IMR-90 (cell line): ENCODE results near the gene RGR. TPM values are rescaled to one million over a fixed set of nuclear protein-coding genes. Genes with fewer than 3 reads are reported as not detected.

Experiments
- ATAC-seq: fragments of 200-7000 bp; cut with Tn5 transposase; 2 replicates; pipeline ENCODE4 v1.9.1; 2020; ENCODE audit warnings: low read depth, mild to moderate bottlenecking, moderate library complexity
- BruUV-seq: library from RNA; stranded (reverse); fragments of 400-500 nt; replicated peaks from 2 replicates; lab custom pipeline; 2021; lab: Mats Ljungman, UMichigan
- CTCF ChIA-PET: fragments of 300-600 bp; formaldehyde crosslinking; extraction: SDS; loops from one replicate; lab custom pipeline; 2021; ENCODE audit warnings: antibody characterized with exemption; lab: Yijun Ruan, JAX
- POLR2A ChIA-PET: fragments of 300-600 bp; sonication (Branson Sonifier 250); formaldehyde crosslinking; loops from one replicate; lab custom pipeline; 2022; ENCODE audit warnings: antibody characterized with exemption; ENCODE audit not compliant: unreplicated experiment; lab: Charles Lee
- DNase-seq: peaks from one replicate; pipeline ENCODE4 v3.0.0; 2013
- H2AFZ ChIP-seq: replicated peaks from 2 replicates; pipeline ENCODE3; 2013; ENCODE audit warnings: low read length, mild to moderate bottlenecking; ENCODE audit not compliant: poor library complexity
- H2AK5ac ChIP-seq: 2 replicates; pipeline ENCODE4 v1.6.1; 2013; ENCODE audit warnings: low read depth, low read length, inconsistent platforms
- H2AK9ac ChIP-seq: replicated peaks from 2 replicates; pipeline ENCODE3; 2013; ENCODE audit warnings: mild to moderate bottlenecking, low read depth, low read length, moderate library complexity; ENCODE audit not compliant: poor library complexity
- H2BK120ac ChIP-seq: 2 replicates; pipeline ENCODE4 v1.6.1; 2013; ENCODE audit warnings: low read depth, low read length, inconsistent platforms
- H2BK15ac ChIP-seq: 3 replicates; pipeline ENCODE4 v1.6.1; 2013; ENCODE audit warnings: low read depth, low read length, inconsistent platforms
- H2BK20ac ChIP-seq: 2 replicates; pipeline ENCODE4 v1.6.1; 2013; ENCODE audit warnings: low read depth, mild to moderate bottlenecking, inconsistent platforms, low read length, moderate library complexity
- H2BK5ac ChIP-seq: 2 replicates; pipeline ENCODE4 v1.6.1; 2013; ENCODE audit warnings: mild to moderate bottlenecking, low read depth, low read length, inconsistent platforms; ENCODE audit not compliant: poor library complexity, severe bottlenecking
- H3K14ac ChIP-seq: replicated peaks from 2 replicates; pipeline ENCODE4 v1.6.1; 2013; ENCODE audit warnings: low read depth, low read length, inconsistent platforms
- H3K18ac ChIP-seq: 2 replicates; pipeline ENCODE4 v1.6.1; 2013; ENCODE audit warnings: low read depth, low read length, control low read depth
- H3K23ac ChIP-seq: 2 replicates; pipeline ENCODE4 v1.6.1; 2013; ENCODE audit warnings: low read depth, low read length, inconsistent platforms
- H3K27ac ChIP-seq: 2 replicates; pipeline ENCODE4 v1.5.1; 2013; ENCODE audit warnings: mild to moderate bottlenecking, control low read depth, low read length; ENCODE audit not compliant: insufficient read depth
- H3K27me3 ChIP-seq: 2 replicates; pipeline ENCODE4 v1.6.1; 2013; ENCODE audit warnings: low read length; ENCODE audit not compliant: control insufficient read depth, insufficient read depth
- H3K36me3 ChIP-seq: 2 replicates; pipeline ENCODE4 v1.6.1; 2013; ENCODE audit warnings: low read length, mixed read lengths; ENCODE audit not compliant: control insufficient read depth, insufficient read depth
- H3K4ac ChIP-seq: 2 replicates; pipeline ENCODE4 v1.6.1; 2013; ENCODE audit warnings: low read depth, low read length, inconsistent platforms
- H3K4me1 ChIP-seq: 2 replicates; pipeline ENCODE4 v1.6.1; 2013; ENCODE audit warnings: low read length, mixed read lengths; ENCODE audit not compliant: control insufficient read depth, insufficient read depth
- H3K4me2 ChIP-seq: 2 replicates; pipeline ENCODE4 v1.6.1; 2013; ENCODE audit warnings: low read depth, mild to moderate bottlenecking, control low read depth, low read length, moderate library complexity
- H3K4me3 ChIP-seq: 2 replicates; pipeline ENCODE4 v1.5.1; 2013; ENCODE audit warnings: low read depth, mild to moderate bottlenecking, control low read depth, low read length, moderate library complexity; ENCODE audit not compliant: insufficient read depth
- H3K56ac ChIP-seq: 2 replicates; pipeline ENCODE4 v1.6.1; 2013; ENCODE audit warnings: low read length, inconsistent platforms; ENCODE audit not compliant: insufficient read depth; ENCODE audit errors: extremely low read depth
- H3K79me1 ChIP-seq, 2 experiments: 2 replicates each; pipeline ENCODE4 v1.6.1; 2013; ENCODE audit warnings: low read length in 2 of 2, inconsistent platforms in 1 of 2, low read depth in 1 of 2
- H3K9ac ChIP-seq: 2 replicates; pipeline ENCODE4 v1.6.1; 2013; ENCODE audit warnings: low read depth, low read length, control low read depth
- H3K9me1 ChIP-seq: 2 replicates; pipeline ENCODE4 v1.6.1; 2013; ENCODE audit warnings: low read length, inconsistent platforms; ENCODE audit not compliant: insufficient read depth
- H3K9me3 ChIP-seq: 2 replicates; pipeline ENCODE4 v1.6.1; 2013; ENCODE audit warnings: low read length; ENCODE audit not compliant: control insufficient read depth, insufficient read depth
- H4K20me1 ChIP-seq: 2 replicates; pipeline ENCODE4 v1.6.1; 2013; ENCODE audit warnings: low read length, inconsistent platforms; ENCODE audit not compliant: insufficient read depth
- H4K5ac ChIP-seq: 2 replicates; pipeline ENCODE4 v1.6.1; 2013; ENCODE audit warnings: mild to moderate bottlenecking, low read depth, low read length, control low read depth
- H4K8ac ChIP-seq, 2 experiments: 2 replicates each; pipeline ENCODE4 v1.6.1; 2013; ENCODE audit warnings: low read depth in 2 of 2, low read length in 2 of 2, control low read depth in 1 of 2, inconsistent platforms in 1 of 2
- H4K91ac ChIP-seq: 2 replicates; pipeline ENCODE4 v1.6.1; 2013; ENCODE audit warnings: low read depth, low read length, inconsistent platforms; ENCODE audit not compliant: insufficient read depth
- BHLHE40 ChIP-seq: fragments of 150-350 bp; IDR thresholded peaks from 2 replicates; pipeline ENCODE4 v1.6.1; 2016; ENCODE audit warnings: mild to moderate bottlenecking, low read depth, low read length
- CEBPB ChIP-seq: IDR thresholded peaks from 2 replicates; pipeline ENCODE4 v1.6.1; 2012; ENCODE audit warnings: low read depth, low read length, improper control_type of control experiment
- FOS ChIP-seq: fragments of 150-350 bp; IDR thresholded peaks from 2 replicates; pipeline ENCODE4 v1.6.1; 2016; ENCODE audit warnings: low read depth, low read length
- MXI1 ChIP-seq: IDR thresholded peaks from 2 replicates; pipeline ENCODE4 v1.6.1; 2012; ENCODE audit warnings: low read depth, mild to moderate bottlenecking, low read length, moderate library complexity, borderline replicate concordance
- POLR2A ChIP-seq: IDR thresholded peaks from 2 replicates; pipeline ENCODE4 v1.6.1; 2012; ENCODE audit warnings: mild to moderate bottlenecking, low read depth, low read length
- RAD21 ChIP-seq: IDR thresholded peaks from 2 replicates; pipeline ENCODE4 v1.6.1; 2012; ENCODE audit warnings: low read length, improper control_type of control experiment
- RCOR1 ChIP-seq: IDR thresholded peaks from 2 replicates; pipeline ENCODE4 v1.6.1; 2012; ENCODE audit warnings: mild to moderate bottlenecking, low read length, improper control_type of control experiment; ENCODE audit not compliant: insufficient replicate concordance
- SMC3 ChIP-seq: fragments of 150-350 bp; IDR thresholded peaks from 2 replicates; pipeline ENCODE4 v1.6.1; 2016; ENCODE audit warnings: low read depth, mild to moderate bottlenecking, antibody characterized with exemption, low read length, moderate library complexity
- USF2 ChIP-seq: fragments of 150-350 bp; IDR thresholded peaks from 2 replicates; pipeline ENCODE4 v1.6.1; 2017; ENCODE audit warnings: mild to moderate bottlenecking, antibody characterized with exemption, low read length, low read depth
- WGBS, 2 experiments: methylation state at CpG; one replicate each; pipeline versions ENCODE4 v1.1.5 to v1.1.7; 2013; ENCODE audit warnings: missing lambda C conversion rate in 2 of 2; ENCODE audit not compliant: insufficient read length in 1 of 2; ENCODE audit errors: extremely low coverage in 2 of 2; 5-methylcytosine and 5-hydroxymethylcytosine counted together
- dilution Hi-C: fragments of 300-500 bp; cut with HindIII; formaldehyde crosslinking; loops from one replicate; pipeline ENCODE4 v1.14.3; 2018; ENCODE audit warnings: low sequenced_read_pairs; ENCODE audit not compliant: unreplicated experiment
- in situ Hi-C: fragments of 300-500 bp; cut with MboI; formaldehyde crosslinking; loops from 3 replicates; pipeline ENCODE4 v1.14.3; 2019; ENCODE audit warnings: low sequenced_read_pairs, inconsistent platforms, mixed read lengths
- intact Hi-C: fragments of 100-400 bp; cut with micrococcal nuclease; formaldehyde crosslinking; loops from 2 replicates; pipeline ENCODE4 v1.10.0; 2022
- polyA plus RNA-seq, 3 experiments: library from polyadenylated mRNA; depleted of rRNA; stranded (reverse); fragments of >200 nt; gene quantifications; 2 replicates each; pipeline ENCODE4 v1.2.3, GENCODE V29; 2012; ENCODE audit warnings: low replicate concordance in 1 of 3
- total RNA-seq: library from RNA; depleted of rRNA; stranded (reverse); fragments of >200 nt; gene quantifications from 2 replicates; pipeline ENCODE4 v1.2.3, GENCODE V29; 2012
- TF ChIP-seq, protein P1 (sequence below): fragments of 150-350 bp; IDR thresholded peaks from 2 replicates; pipeline ENCODE4 v1.6.1; 2016; ENCODE audit warnings: low read depth, mild to moderate bottlenecking, low read length, moderate library complexity, borderline replicate concordance
- TF ChIP-seq, protein P2 (sequence below): conservative IDR thresholded peaks from 2 replicates; pipeline ENCODE4 v1.5.1; 2012; ENCODE audit warnings: mild to moderate bottlenecking, low read depth, low read length, improper control_type of control experiment

Gene RGR
- total and polyA plus RNA-seq, 2 of the 4 experiments (the other 2 are of a cell fraction) = not detected

DNA sequence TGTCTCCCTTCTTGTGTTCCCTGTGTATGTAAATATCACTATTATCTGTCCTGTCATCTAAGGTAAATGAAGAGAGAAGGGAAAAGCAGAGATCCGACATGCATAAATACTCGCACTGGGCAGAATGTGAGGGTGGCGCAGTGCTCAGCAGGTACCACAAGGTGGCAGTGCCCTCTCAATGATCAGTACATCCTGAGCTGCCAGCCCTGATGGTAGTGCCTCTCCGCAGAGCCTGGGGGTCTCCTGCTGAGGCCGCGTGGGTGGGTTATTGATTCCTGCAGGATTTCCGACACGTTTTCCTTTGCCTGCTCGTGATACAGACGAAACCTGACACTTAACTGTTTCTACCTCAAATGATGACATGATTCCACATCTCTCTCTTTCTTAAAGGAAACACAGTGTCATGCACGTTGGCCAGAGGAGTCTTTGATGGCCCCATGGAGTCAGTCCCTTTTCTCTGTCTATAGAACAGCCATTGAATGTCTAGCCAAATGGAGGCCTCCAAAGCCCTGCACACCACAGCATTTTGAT is 19.8 kb downstream of the RGR start:
- no peak overlapping the region for H2BK5ac ChIP-seq
- H3K9me1 ChIP-seq = no peaks in the 10 kb centered on the region; the same call in 1 of the 2 replicates
- no peaks in the 10 kb centered on the region for H4K20me1 ChIP-seq
- no peaks in the 10 kb centered on the region for H3K9me3 ChIP-seq
- TF ChIP-seq, protein P1, sequence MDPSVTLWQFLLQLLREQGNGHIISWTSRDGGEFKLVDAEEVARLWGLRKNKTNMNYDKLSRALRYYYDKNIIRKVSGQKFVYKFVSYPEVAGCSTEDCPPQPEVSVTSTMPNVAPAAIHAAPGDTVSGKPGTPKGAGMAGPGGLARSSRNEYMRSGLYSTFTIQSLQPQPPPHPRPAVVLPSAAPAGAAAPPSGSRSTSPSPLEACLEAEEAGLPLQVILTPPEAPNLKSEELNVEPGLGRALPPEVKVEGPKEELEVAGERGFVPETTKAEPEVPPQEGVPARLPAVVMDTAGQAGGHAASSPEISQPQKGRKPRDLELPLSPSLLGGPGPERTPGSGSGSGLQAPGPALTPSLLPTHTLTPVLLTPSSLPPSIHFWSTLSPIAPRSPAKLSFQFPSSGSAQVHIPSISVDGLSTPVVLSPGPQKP = no peak
- TF ChIP-seq RCOR1 = no peak
- peak; percentile 74 for TF ChIP-seq BHLHE40
- no peak for TF ChIP-seq CEBPB
- peak; percentile 93 for TF ChIP-seq SMC3
- TF ChIP-seq FOS = no peak
- TF ChIP-seq, protein P2, sequence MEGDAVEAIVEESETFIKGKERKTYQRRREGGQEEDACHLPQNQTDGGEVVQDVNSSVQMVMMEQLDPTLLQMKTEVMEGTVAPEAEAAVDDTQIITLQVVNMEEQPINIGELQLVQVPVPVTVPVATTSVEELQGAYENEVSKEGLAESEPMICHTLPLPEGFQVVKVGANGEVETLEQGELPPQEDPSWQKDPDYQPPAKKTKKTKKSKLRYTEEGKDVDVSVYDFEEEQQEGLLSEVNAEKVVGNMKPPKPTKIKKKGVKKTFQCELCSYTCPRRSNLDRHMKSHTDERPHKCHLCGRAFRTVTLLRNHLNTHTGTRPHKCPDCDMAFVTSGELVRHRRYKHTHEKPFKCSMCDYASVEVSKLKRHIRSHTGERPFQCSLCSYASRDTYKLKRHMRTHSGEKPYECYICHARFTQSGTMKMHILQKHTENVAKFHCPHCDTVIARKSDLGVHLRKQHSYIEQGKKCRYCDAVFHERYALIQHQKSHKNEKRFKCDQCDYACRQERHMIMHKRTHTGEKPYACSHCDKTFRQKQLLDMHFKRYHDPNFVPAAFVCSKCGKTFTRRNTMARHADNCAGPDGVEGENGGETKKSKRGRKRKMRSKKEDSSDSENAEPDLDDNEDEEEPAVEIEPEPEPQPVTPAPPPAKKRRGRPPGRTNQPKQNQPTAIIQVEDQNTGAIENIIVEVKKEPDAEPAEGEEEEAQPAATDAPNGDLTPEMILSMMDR = peak; percentile 96
- TF ChIP-seq POLR2A = peak; percentile 49; the same call in 1 of the 2 replicates
- TF ChIP-seq MXI1 = no peak
- no peak for TF ChIP-seq USF2
- TF ChIP-seq RAD21 = peak; percentile 97
- no peak overlapping the region for H4K91ac ChIP-seq
- WGBS, 2 experiments = 0% methylated on average over 4 of the region's 11 CpGs; no CpG with 5 or more reads in 1 of the 2 experiments
- intact Hi-C loops = loop anchor here (1.0 to 5.0 kb wide), 4 partner anchors 63 to 273 kb away; partner anchors contain the start of gene CCSER2
- no TSS peak for BruUV-seq
- H3K79me1 ChIP-seq = no peaks in the 10 kb centered on the region
- peak overlapping the region; percentile 80 for H2AK9ac ChIP-seq
- in situ Hi-C loops = loop anchor here (5.0 to 10.0 kb wide), 2 partner anchors 100 to 268 kb away; no protein-coding TSS in a partner anchor
- H3K27me3 ChIP-seq = peaks cover 3% of the 10 kb centered on the region; the same call in 1 of the 2 replicates
- H4K5ac ChIP-seq = no peak overlapping the region
- peak overlapping the region; percentile 58 for H2BK120ac ChIP-seq
- H2AK5ac ChIP-seq = peak overlapping the region; percentile 42; the same call in 1 of the 2 replicates
- CTCF ChIA-PET = interaction anchor here (0.5 to 2.1 kb wide), 3 partner anchors 43 to 277 kb away, joined by 3 to 15 read pairs (median 5); no protein-coding TSS in a partner anchor
- peak overlapping the region; percentile 74 for H2AFZ ChIP-seq
- H3K4me2 ChIP-seq = no peak overlapping the region; the same call in none of the 2 replicates
- H3K18ac ChIP-seq = no peak overlapping the region
- H3K56ac ChIP-seq = no peak overlapping the region
- no peaks in the 10 kb centered on the region for H3K36me3 ChIP-seq
- DNase-seq (peak; percentile 66), ATAC-seq (peak; percentile 99)
- H3K23ac ChIP-seq = no peak overlapping the region
- dilution Hi-C loops = no loop called here
- H3K4me1 ChIP-seq = no peaks in the 10 kb centered on the region
- no peak overlapping the region for H3K27ac ChIP-seq
- peak overlapping the region in 1 of 2 experiments; percentile 49; a peak in 1 of 4 replicates for H4K8ac ChIP-seq
- peak overlapping the region; percentile 21 for H2BK20ac ChIP-seq
- no peak overlapping the region for H3K14ac ChIP-seq
- H3K4ac ChIP-seq = peak overlapping the region; percentile 42
- no peak overlapping the region for H3K9ac ChIP-seq
- H2BK15ac ChIP-seq = peak overlapping the region; percentile 60; the same call in 2 of the 3 replicates
- POLR2A ChIA-PET = no interaction called here
- no peak overlapping the region for H3K4me3 ChIP-seq
